Epithelial cell of proximal tubule (primary cell): Measurements from ENCODE around the gene MTERF2. TPM values are rescaled to one million over a fixed set of nuclear protein-coding genes. Genes with fewer than 3 reads are reported as not detected.

Source experiments
- DNase-seq: peaks from one replicate; pipeline ENCODE4 v3.0.0-alpha.2; 2011; ENCODE audit warnings: low read depth
- H3K4me3 ChIP-seq: 2 replicates; pipeline ENCODE4 v1.5.1; 2011; ENCODE audit warnings: low read depth, mild to moderate bottlenecking, low read length
- CTCF ChIP-seq: conservative IDR thresholded peaks from 2 replicates; pipeline ENCODE4 v1.5.1; 2012; ENCODE audit warnings: low read depth, mild to moderate bottlenecking, low read length
- total RNA-seq: library from RNA; depleted of rRNA; stranded (reverse); fragments of >200 nt; gene quantifications from 2 replicates; pipeline ENCODE4 v1.2.3, GENCODE V29; 2015

Gene MTERF2
- total RNA-seq, 1 donor from 2014 or later, result 2.9 TPM

- H3K4me3 ChIP-seq, result peak overlapping the region; percentile 88
- no peak for DNase-seq
- no peak for TF ChIP-seq CTCF
These were observed 32.2 kb downstream of the MTERF2 start for GRCh38 chr12:106954462-106955376.

GRCh38 chr12:106953352-106954250 lies 33.3 kb downstream of the MTERF2 start:
- TF ChIP-seq CTCF, result no peak
- no peak for DNase-seq
- peak overlapping the region; percentile 88 for H3K4me3 ChIP-seq

GRCh38 chr12:106950591-106950990 lies 36.4 kb downstream of the MTERF2 start:
- TF ChIP-seq CTCF, result no peak
- no peak overlapping the region for H3K4me3 ChIP-seq
- no peak for DNase-seq

- TF ChIP-seq CTCF, result no peak
- no peak for DNase-seq
These were observed 39.5 kb downstream of the MTERF2 start for GRCh38 chr12:106947461-106947860.

GRCh38 chr12:106945261-106945851 lies 41.6 kb downstream of the MTERF2 start:
- TF ChIP-seq CTCF, result no peak
- no peak for DNase-seq
- H3K4me3 ChIP-seq, result no peak overlapping the region

More at GRCh38 chr12:106947461-106947860, 39.5 kb downstream of the MTERF2 start:
- no peak overlapping the region for H3K4me3 ChIP-seq

- DNase-seq, result no peak
- TF ChIP-seq CTCF, result no peak
- H3K4me3 ChIP-seq, result no peak overlapping the region
These were observed 44.2 kb downstream of the MTERF2 start for GRCh38 chr12:106942775-106943174.
